K562 (cell line): Measurements from ENCODE around the gene CLP1. TPM values are rescaled to one million over a fixed set of nuclear protein-coding genes. Genes with fewer than 3 reads are reported as not detected.
A peak's percentile ranks its signal among the peaks of the same experiment; 100 is the strongest.

Experiments
- ATF3 ChIP-seq, 2 experiments: fragments of 450-650 bp in 1 of 2; sonication (generic) in 1 of 2; formaldehyde crosslinking in 1 of 2; IDR thresholded peaks in 1 of 2; conservative IDR thresholded peaks in 1 of 2; 2 replicates each; pipeline versions ENCODE4 v1.6.1 to v1.8.1; 2016 to 2023; ENCODE audit warnings: mild to moderate bottlenecking in 2 of 2, moderate library complexity in 2 of 2, inconsistent platforms in 1 of 2, missing genetic modification reagents in 1 of 2
- ERF ChIP-seq: fragments of 450-650 bp; formaldehyde crosslinking; IDR thresholded peaks from 2 replicates; pipeline ENCODE4 v1.4.0; 2020; ENCODE audit warnings: mild to moderate bottlenecking, mixed read lengths
- FOSL1 ChIP-seq: fragments of 200-800 bp; sonication (Bioruptor generic); conservative IDR thresholded peaks from 2 replicates; pipeline ENCODE4 v1.6.1; 2016; ENCODE audit warnings: missing genetic modification characterization, missing compliant biosample characterization
- HMBOX1 ChIP-seq: sonication (generic); IDR thresholded peaks from 2 replicates; pipeline ENCODE4 v1.6.1; 2016
- KDM4B ChIP-seq, 2 experiments: fragments of 450-650 bp in 1 of 2; sonication (generic) in 1 of 2; IDR thresholded peaks; 2 replicates each; pipeline ENCODE4 v1.6.1; 2016 to 2017; ENCODE audit warnings: borderline replicate concordance in 2 of 2, antibody characterized with exemption in 1 of 2, low read depth in 1 of 2, mild to moderate bottlenecking in 1 of 2
- KHSRP ChIP-seq: fragments of 450-650 bp; IDR thresholded peaks from 2 replicates; pipeline ENCODE4 v1.6.1; 2017
- MAZ ChIP-seq, 2 experiments: fragments of 450-650 bp in 1 of 2; sonication (generic) in 1 of 2; formaldehyde crosslinking; IDR thresholded peaks in 1 of 2; conservative IDR thresholded peaks in 1 of 2; 2 replicates each; pipeline versions ENCODE4 v1.4.0 to v1.5.0; 2020; ENCODE audit warnings: mild to moderate bottlenecking in 1 of 2, missing genetic modification reagents in 1 of 2
- NCOA1 ChIP-seq: fragments of 450-650 bp; IDR thresholded peaks from 2 replicates; pipeline ENCODE4 v1.6.1; 2016; ENCODE audit warnings: low read depth
- NFE2 ChIP-seq: IDR thresholded peaks from 2 replicates; pipeline ENCODE4 v1.6.1; 2014; ENCODE audit warnings: antibody characterized with exemption, low read depth
- RREB1 ChIP-seq: fragments of 250-450 bp; sonication (Bioruptor Pico); IDR thresholded peaks from 2 replicates; pipeline ENCODE4 v1.4.0; 2020
- TGIF2 ChIP-seq: sonication (generic); formaldehyde crosslinking; IDR thresholded peaks from 2 replicates; pipeline ENCODE4 v1.8.1; 2022; ENCODE audit warnings: mild to moderate bottlenecking, missing genetic modification reagents, moderate library complexity
- ZC3H8 ChIP-seq: fragments of 450-650 bp; IDR thresholded peaks from 2 replicates; pipeline ENCODE4 v1.6.1; 2017
- ZFP30 ChIP-seq: fragments of 250-450 bp; sonication (Bioruptor Pico); IDR thresholded peaks from 2 replicates; pipeline ENCODE4 v1.8.0; 2022; ENCODE audit warnings: moderate library complexity, mild to moderate bottlenecking, inconsistent platforms, borderline replicate concordance
- ZNF133 ChIP-seq: fragments of 250-450 bp; sonication (Bioruptor Pico); IDR thresholded peaks from 2 replicates; pipeline ENCODE4 v1.4.0; 2020; ENCODE audit warnings: mild to moderate bottlenecking
- ZNF324 ChIP-seq: fragments of 250-450 bp; sonication (Bioruptor Pico); IDR thresholded peaks from 2 replicates; pipeline ENCODE4 v1.4.0; 2020; ENCODE audit warnings: mild to moderate bottlenecking
- ZNF384 ChIP-seq: IDR thresholded peaks from 2 replicates; pipeline ENCODE4 v1.6.1; 2012; ENCODE audit warnings: low read depth, low read length, improper control_type of control experiment
- ZNF583 ChIP-seq: fragments of 250-450 bp; sonication (Bioruptor Pico); IDR thresholded peaks from 2 replicates; pipeline ENCODE4 v1.4.0; 2020
- ZNF589 ChIP-seq: fragments of 200-800 bp; sonication (Bioruptor generic); IDR thresholded peaks from 2 replicates; pipeline ENCODE4 v1.6.1; 2016; ENCODE audit warnings: low read depth, missing genetic modification characterization, missing compliant biosample characterization
- ZSCAN32 ChIP-seq: fragments of 450-650 bp; formaldehyde crosslinking; IDR thresholded peaks from 2 replicates; pipeline ENCODE4 v1.4.0; 2020; ENCODE audit warnings: mild to moderate bottlenecking, moderate library complexity
- ZZZ3 ChIP-seq: fragments of 450-650 bp; IDR thresholded peaks from 2 replicates; pipeline ENCODE4 v1.6.1; 2016; ENCODE audit warnings: antibody characterized with exemption, mild to moderate bottlenecking, moderate library complexity
- polyA plus RNA-seq, 8 experiments: library from polyadenylated mRNA; depleted of rRNA in 4 of 8; stranded (reverse) in 5 of 8; unstranded in 3 of 8; fragments of >200 nt; fragmentation: Nextera tagmentation in 2 of 8; fragmentation: Illumina TruSeq in 1 of 8; extraction: Ambion mirVana in 2 of 8; extraction: Trizol in 1 of 8; gene quantifications; 2 replicates each; pipeline versions ENCODE4 v1.2.1 to v1.2.3, GENCODE V29; 2011 to 2014; ENCODE audit warnings: inconsistent platforms in 1 of 8, missing spikeins in 1 of 8
- total RNA-seq, 7 experiments: library from RNA; depleted of rRNA in 6 of 7; stranded (reverse); fragments of >200 nt in 6 of 7; fragmentation: Illumina TruSeq in 2 of 7; extraction: Trizol in 2 of 7; gene quantifications; 2 replicates each; pipeline versions ENCODE4 v1.2.1 to v1.2.3, GENCODE V29; 2011 to 2021; ENCODE audit warnings: low replicate concordance in 1 of 7

The CLP1 gene
- total and polyA plus RNA-seq, 9 of the 15 experiments (the other 6 are each of a cell fraction or from before 2014, with no cell fraction given), result 19.1 to 46.2 (median 27.8) TPM

- TF ChIP-seq NCOA1, result no peak
- TF ChIP-seq MAZ (CRISPR knock-in tag; conservative IDR thresholded peaks at IDR 0.05 in 1 of 2, IDR thresholded peaks at IDR 0.05 in 1 of 2), result no peak
- TF ChIP-seq ZNF133, result no peak
- peak; percentile 56 for TF ChIP-seq FOSL1 (tag)
- no peak for TF ChIP-seq ZNF384
- no peak for TF ChIP-seq ZNF589 (CRISPR knock-in tag)
- no peak for TF ChIP-seq RREB1 (CRISPR knock-in tag)
- TF ChIP-seq ZZZ3, result no peak
- no peak for TF ChIP-seq ZSCAN32
- peak; percentile 86 for TF ChIP-seq HMBOX1
- no peak for TF ChIP-seq ZNF324 (CRISPR knock-in tag)
- no peak for TF ChIP-seq ZC3H8
- TF ChIP-seq NFE2, result no peak
- TF ChIP-seq KDM4B (IDR thresholded peaks at IDR 0.05; ENCODE audit: borderline replicate concordance in 2 of 2, low read depth in 1 of 2), result no peak
- TF ChIP-seq KHSRP, result no peak
- TF ChIP-seq TGIF2 (CRISPR knock-in tag), result no peak
- peak; percentile 59 for TF ChIP-seq ATF3 (IDR thresholded peaks at IDR 0.05)
- TF ChIP-seq ATF3 (CRISPR knock-in tag; conservative IDR thresholded peaks at IDR 0.05), result no peak
- no peak for TF ChIP-seq ERF
- TF ChIP-seq ZFP30 (CRISPR knock-in tag), result no peak
- no peak for TF ChIP-seq ZNF583 (CRISPR knock-in tag)
Measured at GRCh38 chr11:57680552-57680874, 23.0 kb downstream of the CLP1 start (continued).
